NCI-H524 (cell line): ENCODE data around the gene TMEM144.

Experiments used
- DNase-seq, 2 experiments: peaks; one replicate each; lab custom pipeline; 2025; lab: John Stamatoyannopoulos, UW

Gene TMEM144

DNA sequence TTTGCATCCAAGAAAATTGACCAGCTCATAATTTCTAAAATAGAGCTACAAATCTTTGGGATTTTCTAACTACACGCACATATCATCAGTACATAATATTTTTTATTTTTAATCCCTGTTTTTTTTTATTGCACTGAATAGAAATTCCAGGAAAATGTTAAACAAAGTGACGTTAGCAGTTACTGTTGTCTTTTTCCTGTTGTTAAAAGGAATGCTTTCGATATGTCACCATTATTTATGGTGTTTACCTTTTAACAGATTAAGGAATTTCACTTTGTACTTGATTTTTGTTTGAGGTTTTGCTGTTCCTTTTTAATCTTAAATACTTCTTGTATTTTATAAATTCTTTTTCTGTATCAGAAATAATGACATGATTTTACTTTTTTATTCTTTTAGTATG lies 89.7 kb downstream of the TMEM144 start:
- DNase-seq = no peak

DNA sequence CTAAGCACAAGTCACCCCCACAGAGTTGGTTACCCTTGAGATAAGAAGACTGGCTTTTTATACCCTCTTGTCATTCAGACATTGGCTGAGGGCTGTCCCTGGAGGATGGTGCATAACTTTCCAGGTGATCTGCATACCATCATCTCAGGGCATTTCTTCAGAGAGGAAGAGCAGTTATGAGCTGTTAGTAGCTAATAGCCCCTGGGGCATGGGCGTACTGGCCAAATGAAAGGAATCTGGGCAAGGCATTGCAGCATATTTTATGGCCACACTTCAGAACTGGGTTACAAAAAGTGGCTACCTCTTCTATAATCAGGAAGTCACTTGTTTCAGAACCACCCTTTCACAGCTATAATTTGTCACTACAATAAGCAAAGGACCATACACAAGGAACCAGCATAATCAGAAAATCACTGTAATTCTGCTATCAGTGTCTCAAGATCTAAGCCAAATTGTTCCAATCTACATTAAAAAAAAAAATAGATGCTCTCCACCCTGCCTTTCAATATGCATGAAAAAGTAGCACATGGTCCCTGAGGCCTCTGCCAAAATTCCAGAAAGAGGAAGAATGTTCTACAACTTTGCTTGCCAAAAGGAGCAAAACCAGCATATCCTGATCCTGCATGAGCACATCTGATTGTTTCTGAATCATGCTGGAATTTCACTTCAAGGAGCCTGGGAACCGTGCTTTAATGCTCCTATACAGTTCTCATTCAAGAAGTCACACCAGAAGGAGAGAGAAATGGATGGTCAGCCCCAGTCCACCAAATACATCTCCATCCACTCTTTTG lies 92.0 kb downstream of the TMEM144 start:
- no peak for DNase-seq

DNA sequence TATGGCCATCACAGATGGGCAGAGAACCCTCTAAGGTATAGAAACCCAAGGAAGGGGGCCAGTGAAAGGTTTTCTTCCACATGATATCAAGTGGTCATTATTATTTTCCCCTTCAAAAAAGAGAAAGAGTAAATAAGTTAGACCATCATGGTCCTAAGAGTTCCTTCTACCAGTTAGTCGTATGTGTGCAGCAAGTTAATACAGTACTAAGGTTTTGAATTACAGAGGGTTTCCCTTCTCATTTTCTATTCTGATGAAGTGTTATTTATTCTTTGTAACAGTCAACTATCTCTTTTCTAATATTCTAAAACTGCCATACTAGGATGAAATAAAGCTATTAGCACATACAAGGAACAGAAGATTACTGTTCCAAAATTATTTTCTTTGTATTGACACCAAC lies 94.4 kb downstream of the TMEM144 start:
- DNase-seq = no peak
